Measurements from ENCODE around the gene TRAF7.
"Not testable (repeated sequence)": the region's sequence is repeated elsewhere in the genome, so short reads cannot be mapped to it uniquely, and the experiment has no call there.

GRCh38 chr16:2125609-2126008, 30.0 kb upstream of the TRAF7 start:
- not testable (repeated sequence) for TF ChIP-seq CTCF (conservative IDR thresholded peaks at IDR 0.05); EZH2 (IDR thresholded peaks at IDR 0.05; ENCODE audit: low read depth)

Data from PC-9 (cell line).